ENCODE data around the gene SYVN1.
A peak's percentile ranks its signal among the peaks of the same experiment; 100 is the strongest.

Gene SYVN1

GRCh38 chr11:65141896-65142494, 7.7 kb upstream of the SYVN1 start:
- Histone ChIP-seq H2AFZ (ENCODE audit: low read depth, low read length) (no peak overlapping the region), H4K20me1 (ENCODE audit: insufficient read depth, low read length) (no peaks in the 10 kb centered on the region), H3K9me3 (ENCODE audit: insufficient read depth, low read length) (no peaks in the 10 kb centered on the region), H3K27ac (ENCODE audit: low read length) (no peak overlapping the region), H3K9ac (ENCODE audit: low read length) (no peak overlapping the region), H3K79me2 (ENCODE audit: low read length) (no peaks in the 10 kb centered on the region), H3K4me2 (ENCODE audit: low read length) (no peak overlapping the region), H3K36me3 (replicated peaks; ENCODE audit: low read depth, low read length) (no peaks in the 10 kb centered on the region), H3K4me1 (ENCODE audit: low read length) (peaks cover 8% of the 10 kb centered on the region), H3K4me3 (ENCODE audit: low read length) (no peak overlapping the region), H3K27me3 (ENCODE audit: low read depth, low read length) (peaks cover 13% of the 10 kb centered on the region; the same call in 1 of the 2 replicates)
- TF ChIP-seq CTCF (IDR thresholded peaks at IDR 0.05; ENCODE audit: low read depth, low read length) (no peak), EZH2phosphoT487 (IDR thresholded peaks at IDR 0.05; ENCODE audit: low read depth) (no peak)

GRCh38 chr11:65136515-65137096, 2.3 kb upstream of the SYVN1 start:
- H3K27ac ChIP-seq (ENCODE audit: low read length), result no peak overlapping the region
- no peaks in the 10 kb centered on the region for H3K9me3 ChIP-seq (ENCODE audit: insufficient read depth, low read length)
- H3K4me3 ChIP-seq (ENCODE audit: low read length), result no peak overlapping the region
- H3K27me3 ChIP-seq (ENCODE audit: low read depth, low read length), result peaks cover 9% of the 10 kb centered on the region; the same call in 1 of the 2 replicates
- H4K20me1 ChIP-seq (ENCODE audit: insufficient read depth, low read length), result no peaks in the 10 kb centered on the region
- peaks cover 37% of the 10 kb centered on the region for H3K79me2 ChIP-seq (ENCODE audit: low read length)
- peaks cover 12% of the 10 kb centered on the region for H3K36me3 ChIP-seq (replicated peaks; ENCODE audit: low read depth, low read length)
- no peak for TF ChIP-seq EZH2phosphoT487 (IDR thresholded peaks at IDR 0.05; ENCODE audit: low read depth)
- no peak for TF ChIP-seq CTCF (IDR thresholded peaks at IDR 0.05; ENCODE audit: low read depth, low read length)
- H3K9ac ChIP-seq (ENCODE audit: low read length), result no peak overlapping the region
- H3K4me1 ChIP-seq (ENCODE audit: low read length), result peaks cover 18% of the 10 kb centered on the region
- H2AFZ ChIP-seq (ENCODE audit: low read depth, low read length), result no peak overlapping the region
- H3K4me2 ChIP-seq (ENCODE audit: low read length), result no peak overlapping the region

GRCh38 chr11:65135633-65136145, 1.4 kb upstream of the SYVN1 start:
- H2AFZ ChIP-seq (ENCODE audit: low read depth, low read length), result no peak overlapping the region
- peaks cover 27% of the 10 kb centered on the region for H3K4me1 ChIP-seq (ENCODE audit: low read length)
- TF ChIP-seq EZH2phosphoT487 (IDR thresholded peaks at IDR 0.05; ENCODE audit: low read depth), result no peak
- no peak for TF ChIP-seq CTCF (IDR thresholded peaks at IDR 0.05; ENCODE audit: low read depth, low read length)
- no peaks in the 10 kb centered on the region for H4K20me1 ChIP-seq (ENCODE audit: insufficient read depth, low read length)
- peaks cover 21% of the 10 kb centered on the region for H3K36me3 ChIP-seq (replicated peaks; ENCODE audit: low read depth, low read length)
- H3K9ac ChIP-seq (ENCODE audit: low read length), result peak overlapping the region; percentile 99
- peak overlapping the region; percentile 99 for H3K27ac ChIP-seq (ENCODE audit: low read length)
- H3K79me2 ChIP-seq (ENCODE audit: low read length), result peaks cover 46% of the 10 kb centered on the region
- 0 out of 2 replicates have a peak, but pooled peaks cover 4% of the 10 kb centered on the region for H3K27me3 ChIP-seq (ENCODE audit: low read depth, low read length)
- H3K9me3 ChIP-seq (ENCODE audit: insufficient read depth, low read length), result no peaks in the 10 kb centered on the region
- H3K4me2 ChIP-seq (ENCODE audit: low read length), result peak overlapping the region; percentile 95
- peak overlapping the region; percentile 93 for H3K4me3 ChIP-seq (ENCODE audit: low read length)

GRCh38 chr11:65134952-65135632, 773 bp upstream of the SYVN1 start:
- H3K27ac ChIP-seq (ENCODE audit: low read length), result peak overlapping the region; percentile 99
- peak overlapping the region; percentile 95 for H3K4me2 ChIP-seq (ENCODE audit: low read length)
- peak overlapping the region; percentile 93 for H3K4me3 ChIP-seq (ENCODE audit: low read length)
- peaks cover 33% of the 10 kb centered on the region for H3K4me1 ChIP-seq (ENCODE audit: low read length)
- H3K27me3 ChIP-seq (ENCODE audit: low read depth, low read length), result no peaks in the 10 kb centered on the region
- peak overlapping the region; percentile 77 for H2AFZ ChIP-seq (ENCODE audit: low read depth, low read length)
- TF ChIP-seq CTCF (IDR thresholded peaks at IDR 0.05; ENCODE audit: low read depth, low read length) (no peak), EZH2phosphoT487 (IDR thresholded peaks at IDR 0.05; ENCODE audit: low read depth) (no peak)
- peaks cover 47% of the 10 kb centered on the region for H3K79me2 ChIP-seq (ENCODE audit: low read length)
- peak overlapping the region; percentile 99 for H3K9ac ChIP-seq (ENCODE audit: low read length)
- peaks cover 26% of the 10 kb centered on the region for H3K36me3 ChIP-seq (replicated peaks; ENCODE audit: low read depth, low read length)
- no peaks in the 10 kb centered on the region for H4K20me1 ChIP-seq (ENCODE audit: insufficient read depth, low read length)
- H3K9me3 ChIP-seq (ENCODE audit: insufficient read depth, low read length), result no peaks in the 10 kb centered on the region

Measured in OCI-LY3 (cell line).